Uterus (tissue), 2 donors: Measurements from ENCODE around the gene SPANXD.
"Not testable (repeated sequence)": the region's sequence is repeated elsewhere in the genome, so short reads cannot be mapped to it uniquely, and the experiment has no call there.

Source experiments
- CTCF ChIP-seq, 4 experiments: fragments of 200-600 bp in 2 of 4; fragments of 450-650 bp in 2 of 4; sonication (generic) in 2 of 4; IDR thresholded peaks; one replicate each; pipeline ENCODE4 v1.5.1; 2016 to 2019; ENCODE audit warnings: antibody characterized with exemption in 4 of 4, mild to moderate bottlenecking in 2 of 4, moderate library complexity in 1 of 4
- POLR2A ChIP-seq, 2 donors: fragments of 450-650 bp; IDR thresholded peaks; one replicate each; pipeline ENCODE4 v1.6.1; 2016; ENCODE audit warnings: antibody characterized with exemption in 2 of 2, mild to moderate bottlenecking in 1 of 2, moderate library complexity in 1 of 2

GRCh38 chrX:141698639-141699038 lies at the start of gene SPANXD:
- not testable (repeated sequence) for TF ChIP-seq CTCF, POLR2A (IDR thresholded peaks at IDR 0.05)
